Middle frontal gyrus (tissue), 1 donor: ENCODE measurements around the gene TAF9B.
A peak's percentile ranks its signal among the peaks of the same experiment; 100 is the strongest.
"Not testable (repeated sequence)": the region's sequence is repeated elsewhere in the genome, so short reads cannot be mapped to it uniquely, and the experiment has no call there.

Source experiments
- DNase-seq: peaks from one replicate; pipeline ENCODE4 v3.0.0-alpha.2; 2015; ENCODE audit warnings: low spot score; ENCODE audit errors: extremely low spot score

Gene TAF9B

GRCh38 chrX:78139160-78140123, at the start of gene TAF9B:
TAF9B (minus strand) TSS chrX:78139650; CDS start chrX:78139611, 39 bp downstream.
- peak; percentile 50 for DNase-seq

- no peak for DNase-seq
Observed at GRCh38 chrX:78182881-78183280, 43.4 kb upstream of the TAF9B start.

- DNase-seq: no peak
Observed at GRCh38 chrX:78181307-78181706, 41.9 kb upstream of the TAF9B start.

- no peak for DNase-seq
Observed at GRCh38 chrX:78168065-78168464, 28.6 kb upstream of the TAF9B start.

GRCh38 chrX:78165425-78165824, 26.0 kb upstream of the TAF9B start:
- DNase-seq: no peak

GRCh38 chrX:78163175-78163574, 23.7 kb upstream of the TAF9B start:
- DNase-seq: not testable (repeated sequence)

- DNase-seq: not testable (repeated sequence)
Observed at GRCh38 chrX:78160711-78161110, 21.3 kb upstream of the TAF9B start.

- not testable (repeated sequence) for DNase-seq
Observed at GRCh38 chrX:78157846-78158245, 18.4 kb upstream of the TAF9B start.

GRCh38 chrX:78157373-78157772, 17.9 kb upstream of the TAF9B start:
- not testable (repeated sequence) for DNase-seq

GRCh38 chrX:78147002-78147540, 7.6 kb upstream of the TAF9B start:
- not testable (repeated sequence) for DNase-seq

- DNase-seq: no peak
Observed at GRCh38 chrX:78140206-78140605, 756 bp upstream of the TAF9B start.

GRCh38 chrX:78133238-78133960, 6.1 kb downstream of the TAF9B start:
- no peak for DNase-seq

- DNase-seq: no peak
Observed at GRCh38 chrX:78131117-78131516, 8.3 kb downstream of the TAF9B start.

- no peak for DNase-seq
Observed at GRCh38 chrX:78130396-78130795, 9.1 kb downstream of the TAF9B start.

GRCh38 chrX:78129714-78130113, 9.7 kb downstream of the TAF9B start:
- no peak for DNase-seq

- DNase-seq: not testable (repeated sequence)
Observed at GRCh38 chrX:78125781-78126180, 13.7 kb downstream of the TAF9B start.

- DNase-seq: no peak
Observed at GRCh38 chrX:78125148-78125547, 14.3 kb downstream of the TAF9B start.

GRCh38 chrX:78124307-78124706, 15.1 kb downstream of the TAF9B start:
- DNase-seq: no peak

- DNase-seq: no peak
Observed at GRCh38 chrX:78123190-78123589, 16.3 kb downstream of the TAF9B start.

- DNase-seq: no peak
Observed at GRCh38 chrX:78119521-78120227, 19.8 kb downstream of the TAF9B start.

- DNase-seq: no peak
Observed at GRCh38 chrX:78118628-78119027, 20.8 kb downstream of the TAF9B start.
